Fibroblast of the aortic adventitia (primary cell): ENCODE measurements around the gene GCNA. TPM values are rescaled to one million over a fixed set of nuclear protein-coding genes. Genes with fewer than 3 reads are reported as not detected.
A peak's percentile ranks its signal among the peaks of the same experiment; 100 is the strongest.
"Not testable (repeated sequence)": the region's sequence is repeated elsewhere in the genome, so short reads cannot be mapped to it uniquely, and the experiment has no call there.

ENCODE experiments used
- DNase-seq: peaks from one replicate; pipeline ENCODE4 v3.0.0-alpha.2; 2010; ENCODE audit warnings: low read depth
- H3K4me3 ChIP-seq: 2 replicates; pipeline ENCODE4 v1.5.1; 2011; ENCODE audit warnings: low read depth, mild to moderate bottlenecking, control low read depth, low read length, moderate library complexity
- total RNA-seq: library from RNA; depleted of rRNA; stranded (reverse); fragments of >200 nt; gene quantifications from 2 replicates; pipeline ENCODE4 v1.2.3, GENCODE V29; 2012; ENCODE audit warnings: low replicate concordance
- TF ChIP-seq, protein P1 (sequence below): IDR thresholded peaks from 2 replicates; pipeline ENCODE4 v1.5.1; 2011; ENCODE audit warnings: mild to moderate bottlenecking, low read length, control low read depth, inconsistent platforms; ENCODE audit not compliant: insufficient read depth

GCNA gene
- total RNA-seq, 1 donor = 2.4 TPM

DNA sequence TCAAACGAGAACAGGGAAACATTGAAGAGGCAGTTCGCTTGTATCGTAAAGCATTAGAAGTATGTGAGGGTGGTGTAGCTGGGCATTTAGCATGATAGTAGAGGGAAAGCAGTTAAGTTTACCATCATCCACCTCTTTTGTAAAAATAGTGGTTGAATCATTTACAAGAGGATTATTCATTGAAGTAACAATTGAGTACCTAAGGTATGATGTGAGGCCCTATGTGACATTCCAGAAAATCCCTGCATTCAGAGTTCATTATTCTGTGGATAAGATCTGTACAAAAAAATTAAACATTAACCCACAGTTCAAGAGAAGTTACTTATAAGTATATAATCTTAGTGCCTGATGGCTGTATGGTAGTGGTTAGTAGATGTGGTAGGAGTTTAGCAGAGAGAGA lies 22.2 kb upstream of the GCNA start:
- no peak overlapping the region for H3K4me3 ChIP-seq
- no peak for DNase-seq
- TF ChIP-seq, protein P1, sequence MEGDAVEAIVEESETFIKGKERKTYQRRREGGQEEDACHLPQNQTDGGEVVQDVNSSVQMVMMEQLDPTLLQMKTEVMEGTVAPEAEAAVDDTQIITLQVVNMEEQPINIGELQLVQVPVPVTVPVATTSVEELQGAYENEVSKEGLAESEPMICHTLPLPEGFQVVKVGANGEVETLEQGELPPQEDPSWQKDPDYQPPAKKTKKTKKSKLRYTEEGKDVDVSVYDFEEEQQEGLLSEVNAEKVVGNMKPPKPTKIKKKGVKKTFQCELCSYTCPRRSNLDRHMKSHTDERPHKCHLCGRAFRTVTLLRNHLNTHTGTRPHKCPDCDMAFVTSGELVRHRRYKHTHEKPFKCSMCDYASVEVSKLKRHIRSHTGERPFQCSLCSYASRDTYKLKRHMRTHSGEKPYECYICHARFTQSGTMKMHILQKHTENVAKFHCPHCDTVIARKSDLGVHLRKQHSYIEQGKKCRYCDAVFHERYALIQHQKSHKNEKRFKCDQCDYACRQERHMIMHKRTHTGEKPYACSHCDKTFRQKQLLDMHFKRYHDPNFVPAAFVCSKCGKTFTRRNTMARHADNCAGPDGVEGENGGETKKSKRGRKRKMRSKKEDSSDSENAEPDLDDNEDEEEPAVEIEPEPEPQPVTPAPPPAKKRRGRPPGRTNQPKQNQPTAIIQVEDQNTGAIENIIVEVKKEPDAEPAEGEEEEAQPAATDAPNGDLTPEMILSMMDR = no peak

DNA sequence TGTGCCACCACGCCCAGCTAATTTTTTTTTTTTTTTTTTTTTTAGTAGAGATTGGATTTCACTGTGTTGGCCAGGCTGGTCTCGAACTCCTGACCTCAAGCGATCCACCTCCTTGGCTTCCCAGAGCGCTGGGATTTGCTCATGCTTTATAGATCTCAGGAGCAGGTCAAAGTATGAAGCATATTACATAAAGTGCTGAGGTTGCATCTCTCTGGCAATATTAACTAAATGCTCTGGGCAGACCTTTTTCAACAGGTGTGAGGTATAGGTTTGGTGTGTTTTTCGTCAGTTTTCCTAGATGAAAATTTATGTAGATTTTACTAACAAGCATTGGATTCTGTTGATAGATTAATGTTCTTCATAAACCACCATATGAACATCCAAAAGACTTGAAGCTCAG lies 19.3 kb upstream of the GCNA start:
- no peak for DNase-seq
- TF ChIP-seq, protein P1 = no peak
- no peak overlapping the region for H3K4me3 ChIP-seq

DNA sequence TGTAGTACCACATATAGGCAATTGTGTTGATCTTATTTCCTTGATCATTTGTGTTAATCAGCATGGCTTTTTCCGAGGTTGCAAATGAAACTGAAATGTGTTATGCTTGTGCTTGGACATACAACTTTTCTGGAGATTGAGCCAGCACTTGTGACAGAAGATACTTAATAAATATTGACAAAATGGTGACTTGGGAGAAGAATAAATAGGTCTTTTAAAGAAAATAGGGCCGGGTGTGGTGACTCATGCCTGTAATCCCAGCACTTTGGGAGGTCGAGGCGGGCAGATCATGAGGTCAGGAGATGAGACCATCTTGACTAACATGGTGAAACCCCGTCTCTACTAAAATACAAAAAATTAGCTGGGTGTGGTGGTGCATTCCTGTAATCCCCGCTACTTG lies 18.5 kb upstream of the GCNA start:
- not testable (repeated sequence) for H3K4me3 ChIP-seq, DNase-seq

DNA sequence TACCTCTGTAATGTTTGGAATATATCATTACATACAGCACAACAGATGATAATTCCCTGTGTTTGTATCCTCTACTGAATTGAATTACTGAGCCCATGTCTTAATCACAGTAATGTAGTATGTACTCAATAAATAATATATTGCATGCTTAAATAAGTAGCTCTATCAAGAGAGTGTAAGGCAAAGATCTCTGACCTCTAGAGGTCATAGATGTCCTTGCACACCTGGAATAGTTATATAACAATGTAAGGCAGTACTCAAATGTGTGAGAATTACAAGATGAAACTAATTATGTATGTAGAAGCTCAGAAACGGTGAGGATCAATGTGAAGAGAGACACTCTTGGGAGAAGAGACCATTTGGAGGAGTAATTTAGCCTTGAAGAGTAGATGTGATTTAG lies 14.3 kb upstream of the GCNA start:
- TF ChIP-seq, protein P1 = no peak
- no peak overlapping the region for H3K4me3 ChIP-seq
- DNase-seq = no peak

DNA sequence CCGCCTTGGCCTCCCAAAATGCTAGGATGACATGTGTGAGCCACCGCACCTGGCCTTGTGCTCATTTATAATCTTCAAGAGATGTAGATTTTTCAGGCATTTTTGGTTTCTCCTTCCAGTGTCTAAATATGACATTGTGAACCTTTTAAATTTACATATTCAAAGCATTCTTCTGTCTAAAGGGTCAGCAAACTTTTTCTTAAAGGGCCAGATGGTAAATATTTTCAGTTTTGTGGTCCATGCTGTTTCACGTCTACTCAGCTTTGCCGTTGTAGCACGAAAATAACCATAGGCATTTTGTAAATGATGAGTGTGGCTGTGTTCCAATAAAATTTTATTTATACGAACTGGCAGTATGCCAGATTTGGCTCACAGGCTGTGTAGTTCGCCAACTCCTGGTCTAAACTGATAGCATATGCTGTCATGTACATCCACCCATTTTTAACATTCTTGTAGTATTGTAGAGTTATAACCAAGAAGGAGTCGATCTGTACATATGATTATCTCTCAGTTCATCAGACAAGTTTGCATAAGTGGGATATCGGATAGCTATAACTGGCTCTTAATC lies 12.7 kb upstream of the GCNA start:
- TF ChIP-seq, protein P1 = no peak
- H3K4me3 ChIP-seq = no peak overlapping the region
- DNase-seq = peak; percentile 30

GRCh38 chrX:71571390-71571789 lies 6.8 kb upstream of the GCNA start:
- DNase-seq, H3K4me3 ChIP-seq: not testable (repeated sequence)

GRCh38 chrX:71573590-71573989 lies 4.6 kb upstream of the GCNA start:
- TF ChIP-seq, protein P1 = no peak
- DNase-seq = no peak
- H3K4me3 ChIP-seq = no peak overlapping the region

DNA sequence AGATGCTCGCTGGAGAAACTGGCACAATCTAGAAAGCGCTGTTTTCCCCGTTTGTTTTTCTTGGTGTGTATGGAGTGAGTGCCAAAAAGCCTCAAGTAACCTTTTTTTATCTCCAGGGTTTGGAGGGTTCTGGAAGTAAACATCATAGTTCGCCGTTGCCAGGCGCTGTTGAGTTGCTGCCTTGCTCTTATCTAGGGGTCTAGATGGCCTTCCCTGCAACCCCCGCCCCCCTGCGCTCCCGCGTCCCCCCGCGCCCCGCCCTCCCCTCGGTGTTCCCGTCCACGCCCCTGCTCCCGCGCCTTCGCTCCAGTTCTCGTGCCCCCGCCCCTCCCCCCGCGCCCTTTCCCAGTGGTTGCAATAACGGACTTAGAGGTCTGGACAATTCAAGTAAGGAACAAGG lies 555 bp upstream of the GCNA start:
- no peak overlapping the region for H3K4me3 ChIP-seq
- DNase-seq = no peak
- TF ChIP-seq, protein P1 = no peak
